HG03045 (cell line): ENCODE measurements around the gene MUTYH.

Source experiments
- ATAC-seq: cut with Tn5 transposase; IDR thresholded peaks from one replicate; pipeline ENCODE4 v1.9.1; 2021; ENCODE audit warnings: mild to moderate bottlenecking, moderate library complexity; ENCODE audit not compliant: unreplicated experiment

MUTYH gene

DNA sequence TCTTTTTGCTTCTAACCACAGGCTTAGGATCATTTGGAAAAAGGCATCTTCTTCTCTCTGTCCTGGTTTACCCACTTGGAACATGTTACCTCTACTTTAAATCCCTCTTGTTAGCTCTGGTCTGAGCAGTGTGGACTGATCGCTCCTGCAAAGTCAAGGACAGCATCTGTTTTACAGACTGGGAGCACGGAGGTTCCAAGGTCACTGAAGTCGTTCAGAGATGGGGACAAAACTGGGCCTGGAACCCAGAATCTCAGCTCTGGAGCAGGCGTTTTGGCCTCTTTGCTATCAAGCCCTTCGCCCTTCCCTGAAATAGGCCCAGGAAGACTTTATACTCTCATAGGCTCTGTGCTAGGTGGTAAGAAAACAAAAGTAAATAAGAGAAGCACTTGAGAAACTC lies 11.3 kb upstream of the MUTYH start:
- ATAC-seq, result no peak

DNA sequence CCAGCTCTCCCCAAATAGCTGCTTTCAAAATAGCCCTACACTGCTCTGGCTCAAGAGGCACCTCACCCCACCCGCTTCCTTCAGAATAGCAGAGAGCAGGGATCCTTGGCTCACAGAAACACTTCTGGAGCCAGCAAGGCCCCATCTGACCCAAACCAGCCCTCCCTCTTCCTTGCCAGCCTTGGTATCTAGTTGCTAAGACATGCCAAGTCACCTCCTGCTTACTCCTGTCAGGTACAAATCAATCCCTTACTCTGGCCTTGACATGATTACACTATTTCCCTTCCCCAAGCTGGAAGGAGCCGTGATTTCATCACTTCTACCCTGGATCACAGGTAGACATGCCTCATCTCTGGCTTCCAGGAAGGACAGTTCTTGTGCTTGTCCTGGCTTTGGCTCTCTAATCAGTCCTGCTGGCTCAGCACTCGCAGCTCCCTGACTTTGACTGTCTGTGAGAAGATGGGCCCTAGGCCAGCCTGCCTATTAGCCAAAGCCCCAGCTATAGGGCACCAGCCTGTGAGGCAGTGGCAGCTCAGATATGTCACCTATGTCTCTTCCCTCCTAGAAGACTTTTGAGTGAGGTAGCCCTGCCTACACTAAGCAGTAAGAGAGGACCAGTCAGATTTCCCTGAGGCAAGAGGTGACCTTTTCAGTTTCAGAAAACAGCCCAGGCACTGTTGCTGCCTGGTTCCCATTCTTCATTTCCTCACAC lies 8.9 kb upstream of the MUTYH start:
- ATAC-seq, result no peak

DNA sequence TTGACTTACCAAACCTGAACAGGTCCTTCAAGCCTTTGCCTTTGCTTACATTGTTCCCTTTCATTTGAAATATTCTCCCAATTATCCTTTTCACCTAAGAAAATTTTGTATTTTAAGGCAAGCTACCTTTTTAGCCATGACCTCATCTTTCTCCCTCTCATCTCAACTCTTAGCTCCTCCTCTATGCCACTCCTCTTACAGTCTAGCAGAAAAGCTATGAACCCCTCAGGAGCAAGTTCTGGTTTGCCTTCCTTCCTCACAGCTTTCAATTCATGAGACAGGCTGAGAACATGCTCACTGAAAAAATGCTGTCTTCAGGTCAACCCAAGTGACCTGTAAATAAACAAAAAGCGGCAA lies 8.3 kb upstream of the MUTYH start:
- no peak for ATAC-seq

DNA sequence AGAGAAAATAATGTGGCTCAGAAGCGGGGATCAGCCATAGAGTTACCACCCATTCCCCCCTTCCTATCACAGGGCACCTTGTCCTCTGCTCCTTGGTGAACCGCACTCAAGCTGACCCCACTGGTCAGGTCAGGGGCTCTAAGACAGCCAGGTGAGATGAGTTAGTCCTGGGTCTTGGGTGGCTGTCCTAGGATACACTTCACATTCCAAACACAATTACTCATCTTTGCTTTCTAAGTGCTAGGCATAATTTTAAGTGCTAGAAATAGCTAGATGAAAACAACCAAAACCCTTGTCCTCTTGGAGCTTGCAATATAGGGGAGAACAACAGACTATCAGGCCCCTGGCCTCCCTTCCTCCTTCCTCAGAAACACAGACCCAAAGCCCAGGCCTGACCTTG lies 7.8 kb upstream of the MUTYH start:
- no peak for ATAC-seq

DNA sequence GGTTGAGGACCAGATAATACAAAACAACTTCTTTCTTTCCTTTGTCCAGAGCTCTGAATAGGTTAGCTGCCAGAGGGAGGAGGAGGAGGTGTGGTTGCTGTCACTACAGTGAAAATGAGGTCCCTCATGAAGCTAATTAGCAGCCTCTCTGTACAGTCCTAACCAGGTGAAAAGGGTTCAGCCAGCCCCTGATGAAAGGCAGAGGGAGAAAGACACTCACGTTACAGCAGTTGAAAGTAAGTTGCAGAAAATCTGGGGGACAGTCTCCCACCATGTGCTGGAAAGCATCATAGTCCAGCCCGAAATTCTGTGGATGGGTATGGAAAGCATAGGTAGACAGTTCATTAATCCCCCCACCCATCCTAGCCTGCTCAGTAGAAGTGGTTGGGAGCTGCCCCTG lies 6.2 kb upstream of the MUTYH start:
- no peak for ATAC-seq

DNA sequence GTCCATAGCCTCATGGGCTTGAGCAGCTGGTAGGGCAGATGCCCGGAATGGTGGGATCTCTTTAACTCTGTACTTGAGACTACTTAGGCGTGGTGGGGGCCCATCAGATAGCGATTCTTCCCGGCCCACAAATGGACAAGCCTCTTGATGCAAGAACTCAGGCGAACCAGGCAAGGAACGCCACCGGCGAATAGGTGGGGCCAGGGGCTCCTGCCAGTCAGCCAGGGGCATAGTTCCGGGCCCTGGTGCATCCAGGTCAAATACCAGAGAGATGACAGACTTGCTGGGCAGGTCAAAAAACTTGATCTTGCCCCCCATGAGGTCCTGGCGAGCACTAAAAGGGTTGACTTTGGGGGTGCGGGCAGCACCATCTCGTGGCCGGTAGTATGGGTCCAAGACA lies 4.8 kb upstream of the MUTYH start:
- no peak for ATAC-seq

DNA sequence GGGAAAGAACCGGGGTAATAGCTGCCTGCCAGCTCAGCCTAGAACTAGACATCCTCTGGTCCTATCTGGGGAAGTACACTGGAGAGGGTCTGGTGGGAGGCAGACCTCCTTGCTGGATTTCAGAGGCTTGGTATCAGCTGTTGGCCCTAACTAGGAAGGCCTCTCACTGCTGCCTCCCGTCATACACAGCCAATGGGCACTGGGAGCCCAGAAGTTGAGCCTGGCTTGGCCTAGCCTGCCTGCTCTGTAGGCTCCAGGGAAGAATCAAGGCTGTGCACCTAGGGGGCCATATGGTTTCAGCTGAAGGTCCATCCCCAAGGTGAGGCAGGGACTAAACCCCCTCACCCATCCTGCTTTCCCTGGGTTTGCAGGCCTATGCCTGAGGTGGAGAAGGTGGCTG lies 4.3 kb upstream of the MUTYH start:
- ATAC-seq, result no peak

DNA sequence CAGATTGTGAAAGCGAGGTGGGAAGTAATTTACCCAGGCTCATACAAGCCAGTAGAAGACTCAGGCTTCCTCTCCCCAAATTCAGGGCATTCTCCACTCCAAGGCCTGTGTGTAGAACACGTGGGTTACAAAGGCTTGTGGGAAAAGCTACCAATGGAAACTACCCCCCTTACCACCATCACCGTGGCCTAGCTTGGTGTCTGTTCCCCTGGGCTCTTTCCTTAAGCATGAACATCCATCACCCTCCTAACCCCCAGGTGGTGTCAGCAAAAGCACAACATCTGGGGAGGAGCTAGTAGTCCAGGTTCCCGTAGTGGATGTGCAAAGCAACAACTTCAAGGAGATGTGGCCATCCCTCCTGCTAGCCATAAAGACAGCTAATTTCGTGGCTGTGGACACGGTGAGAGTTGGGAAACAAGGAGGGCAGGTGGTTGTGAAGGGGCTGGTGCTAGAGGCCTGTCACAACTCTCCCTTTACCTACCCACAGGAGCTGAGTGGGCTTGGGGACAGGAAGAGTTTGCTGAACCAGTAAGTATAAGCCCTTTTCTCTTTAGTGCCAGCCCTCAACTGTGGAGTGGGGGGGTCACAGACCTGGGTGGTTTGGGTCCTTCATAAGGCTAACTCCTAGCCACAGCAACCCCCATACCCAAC lies 701 bp upstream of the MUTYH start:
- ATAC-seq, result no peak

DNA sequence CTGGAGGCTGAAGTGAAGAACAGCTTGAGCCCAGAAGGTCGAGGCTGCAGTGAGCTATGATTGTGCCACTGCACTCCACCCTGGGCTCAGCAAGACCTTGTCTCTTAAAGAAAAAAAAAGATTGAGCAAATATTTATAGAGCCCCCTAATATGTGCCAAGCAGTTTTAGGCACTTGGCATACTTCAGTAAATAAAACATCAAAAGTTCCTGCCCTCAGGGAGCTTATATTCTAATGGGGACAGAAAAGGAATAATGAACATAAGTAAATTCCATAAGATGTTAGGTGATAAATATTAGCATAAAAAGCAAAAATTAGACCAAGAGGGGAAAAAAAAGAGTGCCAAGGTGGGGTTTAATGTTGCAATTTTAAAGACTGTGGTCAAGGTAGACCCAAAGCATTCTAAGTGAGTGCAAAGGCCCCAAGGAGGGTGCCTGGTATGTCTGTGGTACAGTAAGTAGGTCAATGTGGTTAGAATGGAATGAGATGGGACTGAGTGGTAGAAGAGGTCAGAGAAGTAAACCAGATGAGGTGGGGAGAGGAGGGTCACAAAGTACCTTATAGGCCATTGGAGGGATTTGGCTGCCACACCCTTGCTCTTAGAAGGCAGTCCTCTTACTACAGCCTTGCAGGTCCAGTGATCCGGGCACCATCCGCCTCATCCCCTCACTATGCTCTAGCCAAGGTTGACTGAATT lies 2.5 kb downstream of the MUTYH start:
- ATAC-seq, result no peak

DNA sequence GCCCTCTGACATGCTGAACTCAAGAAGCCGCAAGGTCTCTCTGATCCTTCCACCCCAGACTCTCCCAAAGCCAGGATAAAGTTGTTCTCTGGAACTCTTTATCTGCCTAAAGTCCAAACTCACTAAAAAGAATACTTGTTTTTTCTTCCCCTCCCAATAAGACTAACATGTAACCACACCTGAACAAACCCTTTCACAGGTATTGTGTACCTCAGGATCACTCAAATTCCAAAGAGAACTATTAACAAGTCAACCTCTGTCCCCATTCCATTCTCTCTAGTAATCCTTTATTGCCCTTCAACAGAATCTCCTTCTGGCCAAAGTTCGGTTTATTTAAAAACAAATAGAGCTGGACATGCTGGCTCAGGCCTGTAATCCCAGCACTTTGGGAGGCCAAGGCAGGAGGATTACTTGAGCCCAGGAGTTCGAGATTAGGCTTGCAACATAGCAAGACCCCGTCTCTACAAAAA lies 4.3 kb downstream of the MUTYH start:
- ATAC-seq, result no peak

DNA sequence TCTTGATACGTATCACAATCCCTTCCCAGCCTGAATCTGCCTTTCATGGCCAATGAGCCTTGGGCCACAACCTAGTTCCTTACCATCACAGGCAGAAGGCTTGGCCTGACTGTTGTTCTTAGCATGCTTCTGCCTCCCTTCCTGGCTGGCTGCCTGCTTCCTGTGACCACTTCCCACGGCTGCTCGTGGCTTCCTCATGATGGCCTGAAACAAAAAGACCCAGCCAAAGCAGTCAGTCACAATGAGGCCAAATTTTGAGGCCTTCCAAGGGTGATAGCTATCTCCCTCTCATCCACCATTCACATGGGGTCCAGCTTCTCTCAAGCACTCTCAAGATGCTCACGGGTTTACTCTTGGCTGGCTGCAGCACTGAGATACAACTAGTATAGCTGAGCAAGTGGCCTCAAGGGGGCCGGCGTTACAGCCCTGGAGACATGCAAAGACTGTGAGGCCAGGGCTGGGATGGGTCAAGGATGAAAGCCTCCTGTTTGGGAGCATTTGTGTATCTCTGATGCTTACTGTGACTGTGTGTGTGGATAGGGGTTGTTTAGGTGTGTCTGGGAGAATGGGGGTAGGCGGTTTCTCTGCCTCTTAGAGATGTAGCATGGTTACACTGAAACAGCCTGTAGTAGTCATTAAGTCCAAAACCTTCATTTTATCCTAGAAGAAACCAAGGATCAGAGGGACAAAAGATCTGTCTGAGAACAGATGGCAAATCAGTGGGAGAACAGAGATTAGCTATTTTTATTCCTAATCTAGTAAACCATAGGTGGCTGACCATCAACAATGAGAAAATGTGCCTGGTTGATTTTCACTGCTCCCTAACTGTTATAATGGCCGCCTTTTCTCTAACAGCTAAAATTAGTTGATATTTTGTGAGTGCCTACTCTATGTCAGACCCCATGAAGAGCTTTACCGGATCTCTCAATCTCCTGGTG lies 5.7 kb downstream of the MUTYH start:
- no peak for ATAC-seq

DNA sequence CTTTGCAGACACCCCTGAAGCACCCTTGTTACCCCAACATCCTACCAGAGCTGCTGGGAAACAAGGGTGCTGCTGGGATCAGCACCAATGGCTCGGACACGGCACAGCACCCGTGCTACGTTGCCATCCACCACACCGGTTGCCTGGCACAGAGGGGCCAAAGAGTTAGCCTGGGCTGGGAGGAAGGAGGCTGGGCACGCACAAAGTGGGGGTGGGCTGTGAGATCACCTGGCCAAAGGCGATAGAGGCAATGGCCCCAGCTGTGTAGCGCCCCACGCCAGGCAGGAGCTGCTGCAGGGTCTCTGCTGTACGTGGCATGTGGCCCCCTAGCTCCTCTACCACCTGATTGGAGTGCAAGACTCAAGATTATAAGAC lies 7.9 kb downstream of the MUTYH start:
- no peak for ATAC-seq

DNA sequence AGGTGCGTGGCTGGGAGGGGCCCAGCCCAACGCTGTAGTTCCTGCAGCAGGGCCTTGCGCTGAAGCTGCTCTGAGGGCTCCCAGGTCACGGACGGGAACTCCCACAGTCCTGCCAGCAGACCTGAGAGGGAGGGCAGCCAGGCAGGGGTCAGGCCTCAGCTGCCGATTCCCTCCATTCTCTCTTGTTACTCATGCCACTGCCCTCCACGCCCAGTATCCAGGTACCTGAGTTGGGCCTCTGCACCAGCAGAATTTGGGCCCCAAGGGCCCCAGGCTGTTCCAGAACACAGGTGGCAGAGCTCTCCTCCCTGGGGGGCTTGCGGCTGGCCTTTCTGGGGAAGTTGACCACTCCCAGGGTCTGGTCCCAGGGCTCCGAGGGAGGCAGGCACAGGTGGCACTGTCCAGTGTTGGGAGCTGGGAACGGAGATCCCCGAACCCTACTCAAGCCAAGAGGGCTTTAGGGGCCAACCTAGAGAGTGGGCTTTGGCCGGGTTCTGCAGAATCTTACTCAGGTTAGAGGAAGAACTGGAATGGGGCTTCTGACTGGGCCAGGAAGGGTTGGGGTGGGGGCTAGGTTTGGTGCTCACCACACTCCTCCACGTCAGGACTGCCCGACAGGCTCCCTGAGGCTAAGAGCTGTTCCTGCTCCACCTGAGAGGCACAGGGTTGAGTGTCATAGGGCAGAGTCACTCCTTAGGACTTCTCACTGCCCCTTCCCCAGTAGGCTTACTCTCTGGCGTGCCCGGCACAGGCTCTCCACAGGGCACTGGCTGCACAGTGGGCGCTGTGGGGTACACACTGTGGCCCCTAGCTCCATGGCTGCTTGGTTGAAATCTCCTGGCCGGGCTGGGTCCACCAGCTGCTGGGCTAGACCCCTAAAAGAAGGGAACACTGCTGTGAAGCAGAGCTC lies 8.5 kb downstream of the MUTYH start:
- no peak for ATAC-seq

DNA sequence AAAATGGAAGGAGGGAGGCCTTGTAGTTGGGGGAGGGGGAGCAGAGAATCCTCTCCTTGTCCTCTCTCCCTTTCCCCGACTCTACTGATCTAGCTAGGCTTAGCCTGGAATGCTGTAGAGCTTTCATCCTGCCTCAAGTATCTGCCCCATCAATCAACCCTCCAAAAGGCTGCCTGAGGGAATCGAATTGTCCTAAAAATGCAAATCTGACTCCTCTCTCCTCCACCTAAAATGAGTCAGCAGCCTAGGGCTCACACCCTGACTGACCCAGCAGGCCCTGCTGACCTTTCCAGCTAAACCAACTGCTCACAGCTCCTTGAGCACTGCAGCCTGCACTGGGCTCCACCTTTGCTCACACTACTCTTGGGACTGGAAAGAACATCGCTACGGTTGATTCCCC lies 10.8 kb downstream of the MUTYH start:
- ATAC-seq, result no peak

DNA sequence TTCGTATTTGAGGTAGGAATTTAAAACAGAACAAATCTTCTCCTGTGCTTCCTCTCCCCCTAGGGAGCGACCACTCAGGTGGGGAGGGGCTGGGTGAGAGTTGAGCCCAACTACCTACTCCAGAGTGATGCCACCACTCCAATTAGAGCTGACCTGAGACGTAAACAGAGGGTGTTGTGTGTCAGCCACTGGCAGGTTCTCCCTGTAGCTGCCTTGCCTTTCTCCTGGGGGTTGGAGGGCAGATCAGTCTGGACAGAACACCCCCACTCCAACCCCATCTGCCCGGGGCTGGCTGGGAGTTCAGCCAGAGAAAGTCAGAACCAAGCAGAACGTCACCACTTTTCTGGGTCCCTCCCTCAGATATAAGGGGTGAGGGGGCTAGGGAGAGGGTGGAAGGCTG lies 11.6 kb downstream of the MUTYH start:
- ATAC-seq, result no peak

DNA sequence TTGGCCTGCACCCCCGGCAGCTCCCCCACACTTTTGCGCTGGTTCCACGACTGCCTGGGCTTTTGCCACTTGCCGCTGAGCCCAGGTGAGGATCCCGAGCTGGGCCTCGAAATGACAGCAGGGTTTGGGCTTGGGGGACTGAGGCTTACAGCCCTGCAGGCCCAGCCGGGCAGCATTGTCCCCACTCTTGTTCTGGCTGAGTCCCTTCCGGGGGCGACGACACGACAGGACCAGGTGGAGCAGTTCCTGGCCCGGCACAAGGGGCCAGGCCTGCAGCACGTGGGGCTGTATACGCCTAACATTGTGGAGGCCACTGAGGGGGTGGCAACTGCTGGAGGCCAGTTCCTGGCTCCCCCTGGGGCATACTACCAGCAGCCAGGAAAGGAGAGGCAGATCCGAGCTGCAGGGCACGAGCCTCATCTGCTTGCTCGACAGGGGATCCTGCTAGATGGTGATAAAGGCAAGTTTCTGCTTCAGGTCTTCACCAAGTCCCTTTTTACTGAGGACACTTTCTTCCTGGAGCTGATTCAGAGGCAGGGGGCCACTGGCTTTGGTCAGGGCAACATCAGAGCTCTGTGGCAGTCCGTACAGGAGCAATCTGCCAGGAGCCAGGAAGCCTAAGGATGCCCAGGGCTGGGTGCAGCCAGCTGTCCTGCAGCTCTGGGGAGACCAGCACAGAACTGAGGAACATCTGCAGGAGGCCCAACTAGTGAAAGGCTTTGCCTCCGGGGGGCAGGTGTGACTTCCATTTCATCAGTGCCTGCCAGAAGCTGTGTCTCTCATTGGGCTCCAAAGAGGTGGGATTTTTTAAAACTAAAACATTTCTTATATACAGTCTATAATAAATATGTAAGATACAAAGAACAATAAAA lies 12.4 kb downstream of the MUTYH start:
- no peak for ATAC-seq

DNA sequence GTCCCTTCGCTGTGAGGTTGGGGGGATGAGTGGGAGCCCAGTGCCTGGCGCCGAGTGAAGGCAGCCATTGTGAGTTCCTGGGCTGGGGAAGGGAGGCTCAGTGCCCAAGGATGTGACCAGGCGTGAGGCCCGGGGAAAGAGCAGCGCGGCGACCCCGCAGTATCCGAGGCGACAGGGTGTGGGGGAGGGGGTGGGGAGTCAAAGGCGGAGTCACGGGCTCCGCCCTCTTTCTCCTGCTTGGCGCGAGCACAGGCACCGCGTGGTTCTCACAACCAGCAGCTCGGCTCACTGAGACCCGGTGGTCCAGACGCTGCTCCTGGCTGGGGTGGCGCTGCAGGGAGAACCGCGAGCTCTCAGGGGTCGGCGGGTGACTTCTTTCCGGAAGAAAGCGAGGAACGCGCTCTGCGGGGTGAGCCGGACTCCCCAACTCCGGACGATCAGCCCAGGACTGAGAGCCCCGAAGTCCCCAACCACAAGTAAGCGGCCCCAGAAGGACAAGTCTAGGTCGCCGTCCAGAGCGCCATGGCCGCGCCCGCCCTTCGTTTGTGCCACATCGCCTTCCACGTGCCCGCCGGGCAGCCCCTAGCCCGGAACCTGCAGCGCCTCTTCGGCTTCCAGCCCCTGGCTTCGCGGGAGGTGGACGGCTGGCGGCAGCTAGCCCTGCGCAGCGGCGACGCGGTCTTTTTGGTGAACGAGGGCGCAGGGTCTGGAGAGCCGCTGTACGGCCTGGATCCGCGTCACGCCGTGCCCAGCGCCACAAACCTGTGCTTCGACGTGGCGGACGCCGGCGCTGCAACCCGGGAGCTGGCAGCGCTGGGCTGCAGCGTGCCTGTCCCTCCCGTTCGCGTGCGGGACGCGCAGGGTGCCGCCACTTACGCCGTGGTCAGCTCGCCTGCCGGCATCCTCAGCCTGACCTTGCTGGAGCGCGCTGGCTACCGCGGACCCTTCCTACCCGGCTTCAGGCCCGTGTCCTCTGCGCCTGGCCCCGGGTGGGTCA lies 13.3 kb downstream of the MUTYH start, which contains the start of gene HPDL:
Gene HPDL, plus strand, starts transcription at position 269 of the 997 bp plus-strand sequence. Its CDS starts 254 bp downstream, at position 523.
- no peak for ATAC-seq
